Mammary epithelial cell (primary cell): ENCODE measurements around the gene LHX4.
A peak's percentile ranks its signal among the peaks of the same experiment; 100 is the strongest.

ENCODE experiments used
- CTCF ChIP-seq, 2 donors: IDR thresholded peaks in 1 of 2; conservative IDR thresholded peaks in 1 of 2; 2 replicates each; pipeline ENCODE4 v1.5.1; 2011 to 2012; ENCODE audit warnings: inconsistent platforms in 2 of 2, low read length in 2 of 2, mild to moderate bottlenecking in 2 of 2, control low read depth in 1 of 2, low read depth in 1 of 2; ENCODE audit not compliant: insufficient read depth in 1 of 2; ENCODE audit errors: extremely low read depth in 1 of 2
- EZH2 ChIP-seq: IDR thresholded peaks from 2 replicates; pipeline ENCODE4 v1.6.1; 2012; ENCODE audit warnings: low read length, inconsistent platforms, borderline replicate concordance

- TF ChIP-seq CTCF (conservative IDR thresholded peaks at IDR 0.05 in 1 of 2, IDR thresholded peaks at IDR 0.05 in 1 of 2; ENCODE audit: extremely low read depth in 1 of 2, insufficient read depth in 1 of 2, low read depth in 1 of 2, low read length in 2 of 2) (no peak), EZH2 (peak; percentile 80)
Observed at GRCh38 chr1:180231936-180232335, 1.9 kb downstream of the LHX4 start.
